Pancreas (tissue), 10 donors: Measurements from ENCODE around the gene TMEM184A. TPM values are rescaled to one million over a fixed set of nuclear protein-coding genes. Genes with fewer than 3 reads are reported as not detected.
A peak's percentile ranks its signal among the peaks of the same experiment; 100 is the strongest.

Experiments
- ATAC-seq, 4 donors: fragments of 200-7000 bp; cut with Tn5 transposase; one replicate each; pipeline versions ENCODE4 v1.8.0 to v1.9.1; 2020; ENCODE audit warnings: mild to moderate bottlenecking in 4 of 4, moderate library complexity in 4 of 4
- DNase-seq, 6 donors: peaks; one replicate each; pipeline ENCODE4 v3.0.0-alpha.2; 2020
- FAIRE-seq: peaks from 2 replicates; lab custom pipeline; 2012; peaks lifted over from hg19 to GRCh38; lab: Jason Lieb, UNC
- H3K27ac ChIP-seq, 4 donors: fragments of 200-600 bp; sonication (generic); 1 replicate in 3 of 4; 2 replicates in 1 of 4; pipeline versions ENCODE4 v1.5.0 to v1.8.0; 2020
- H3K27me3 ChIP-seq, 4 donors: fragments of 200-600 bp; one replicate each; pipeline ENCODE4 v1.8.0; 2021
- H3K36me3 ChIP-seq, 3 donors: fragments of 200-600 bp; sonication (generic) in 1 of 3; one replicate each; pipeline versions ENCODE4 v1.5.0 to v1.8.0; 2020 to 2021
- H3K4me1 ChIP-seq, 3 donors: fragments of 200-600 bp; one replicate each; pipeline ENCODE4 v1.8.0; 2021
- H3K4me3 ChIP-seq, 4 donors: fragments of 200-600 bp; sonication (generic) in 2 of 4; one replicate each; pipeline versions ENCODE4 v1.5.0 to v1.8.0; 2020 to 2021
- H3K9me3 ChIP-seq, 4 donors: fragments of 200-600 bp; one replicate each; pipeline ENCODE4 v1.8.0; 2021
- WGBS, 2 donors: extraction: QIAGEN DNeasy Blood & Tissue Kit; methylation state at CpG; one replicate each; pipeline ENCODE4 v1.1.7; 2013; 5-methylcytosine and 5-hydroxymethylcytosine counted together
- intact Hi-C, 3 donors: fragments of 100-400 bp; cut with DNase I; formaldehyde crosslinking; loops; one replicate each; pipeline versions ENCODE4 v1.11.1 to v1.14.2; 2022
- polyA plus RNA-seq, 2 donors: library from polyadenylated mRNA; stranded (reverse); fragments of 200-250 nt; gene quantifications; one replicate each; pipeline ENCODE4 v1.2.3, GENCODE V29; 2013
- total RNA-seq, 6 donors: library from RNA; stranded (reverse); fragmentation: NEBNext Ultra II Directional in 4 of 6; extraction: Animal tissue kit (Norgen Biotek cat#: 25700) in 4 of 6; gene quantifications; one replicate each; pipeline versions ENCODE4 v1.2.1 to v1.2.4, GENCODE V29; 2021 to 2023
- TF ChIP-seq, protein P1 (sequence below), 4 donors: fragments of 200-600 bp; sonication (generic) in 3 of 4; IDR thresholded peaks; one replicate each; pipeline versions ENCODE4 v1.5.0 to v1.8.0; 2021; ENCODE audit warnings: antibody characterized with exemption in 4 of 4
- donor health status: healthy with polysubstance abuse.
- donor health status: DM: no; HTN: no; CAD: no; lungs with moderate emphysema.
- donor health status: DM: no; HTN: no; CAD: no.
- donor health status: control.
- donor health status: control.
- donor health status: Bipolar disorder and iron deficiency.
- donor health status: DM: yes; HTN: yes; CAD: no.
- donor health status: DM: no; HTN: no; CAD: no.
- donor health status: DM: no; HTN: no; CAD: no.
- donor health status: DM: yes; HTN: yes; CAD: no.

The TMEM184A gene
- total and polyA plus RNA-seq, 8 donors = 15.2 to 58.9 (median 25.4) TPM

DNA sequence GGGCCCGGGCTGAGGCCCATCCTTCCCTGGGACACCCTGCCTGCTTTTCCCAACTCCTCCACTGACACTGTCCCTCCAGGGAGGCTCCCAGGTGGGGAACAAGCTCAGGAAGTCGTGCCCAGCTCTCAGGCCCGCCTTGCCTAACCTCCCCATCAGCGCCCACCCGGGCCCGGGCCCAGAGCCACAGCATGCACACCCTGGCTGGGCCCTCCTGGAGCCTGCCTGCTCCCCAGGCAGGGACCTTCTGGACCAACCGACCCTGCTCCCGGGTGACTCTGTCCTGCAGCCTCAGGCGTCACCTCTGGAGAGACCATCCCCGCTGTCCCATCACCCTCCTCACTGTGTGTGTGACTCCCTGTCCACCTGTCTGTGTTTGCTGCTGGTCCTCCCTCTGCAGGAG is 1.8 kb upstream of the TMEM184A start:
- peaks cover 0 to 11% (median 4%) of the 10 kb centered on the region in 3 donors for H3K4me1 ChIP-seq
- intact Hi-C loops = loop anchor here in 1 of 3 donors (5.0 kb wide), 1 partner anchor 45 kb away; no protein-coding TSS in a partner anchor
- no peak overlapping the region for H3K27ac ChIP-seq
- no peaks in the 10 kb centered on the region for H3K36me3 ChIP-seq
- TF ChIP-seq, protein P1, sequence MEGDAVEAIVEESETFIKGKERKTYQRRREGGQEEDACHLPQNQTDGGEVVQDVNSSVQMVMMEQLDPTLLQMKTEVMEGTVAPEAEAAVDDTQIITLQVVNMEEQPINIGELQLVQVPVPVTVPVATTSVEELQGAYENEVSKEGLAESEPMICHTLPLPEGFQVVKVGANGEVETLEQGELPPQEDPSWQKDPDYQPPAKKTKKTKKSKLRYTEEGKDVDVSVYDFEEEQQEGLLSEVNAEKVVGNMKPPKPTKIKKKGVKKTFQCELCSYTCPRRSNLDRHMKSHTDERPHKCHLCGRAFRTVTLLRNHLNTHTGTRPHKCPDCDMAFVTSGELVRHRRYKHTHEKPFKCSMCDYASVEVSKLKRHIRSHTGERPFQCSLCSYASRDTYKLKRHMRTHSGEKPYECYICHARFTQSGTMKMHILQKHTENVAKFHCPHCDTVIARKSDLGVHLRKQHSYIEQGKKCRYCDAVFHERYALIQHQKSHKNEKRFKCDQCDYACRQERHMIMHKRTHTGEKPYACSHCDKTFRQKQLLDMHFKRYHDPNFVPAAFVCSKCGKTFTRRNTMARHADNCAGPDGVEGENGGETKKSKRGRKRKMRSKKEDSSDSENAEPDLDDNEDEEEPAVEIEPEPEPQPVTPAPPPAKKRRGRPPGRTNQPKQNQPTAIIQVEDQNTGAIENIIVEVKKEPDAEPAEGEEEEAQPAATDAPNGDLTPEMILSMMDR (IDR thresholded peaks at IDR 0.05) = no peak
- H3K4me3 ChIP-seq = no peak overlapping the region
- H3K9me3 ChIP-seq = no peaks in the 10 kb centered on the region
- H3K27me3 ChIP-seq = no peaks in the 10 kb centered on the region
- DNase-seq (peak in 4 of 6 donors; percentile 8 to 76 (median 54)), FAIRE-seq (no peak), ATAC-seq (no peak)
- 87 to 94% methylated on average over 10 of the region's 10 CpGs for WGBS, 2 donors

DNA sequence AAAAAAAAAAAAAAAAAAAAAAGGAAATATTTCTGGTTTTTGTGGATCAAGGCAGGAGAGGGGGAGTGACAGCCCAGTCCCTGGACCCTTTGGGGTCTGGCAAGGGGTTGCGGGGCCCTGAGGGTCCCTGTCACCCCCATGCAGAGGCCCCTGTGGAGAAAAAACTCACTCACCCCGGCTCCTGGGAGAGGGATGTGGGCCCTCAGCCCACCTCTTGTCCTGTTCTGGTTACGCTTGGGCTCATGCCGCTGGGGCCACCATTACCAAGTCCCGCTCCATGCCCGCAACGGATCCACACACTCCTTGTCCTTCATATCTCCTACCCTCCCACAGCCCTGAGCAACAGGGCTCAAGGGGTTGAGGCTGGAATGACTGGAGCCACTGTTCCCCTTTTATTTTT is 1.0 kb upstream of the TMEM184A start:
- TF ChIP-seq, protein P1 (IDR thresholded peaks at IDR 0.05) = no peak
- Histone ChIP-seq H3K4me1 (peaks cover 0 to 11% (median 4%) of the 10 kb centered on the region in 3 donors), H3K4me3 (no peak overlapping the region), H3K9me3 (no peaks in the 10 kb centered on the region), H3K36me3 (no peaks in the 10 kb centered on the region), H3K27ac (peak overlapping the region in 2 of 4 donors; percentile 93 to 97), H3K27me3 (no peaks in the 10 kb centered on the region)
- WGBS, 2 donors = 91 to 95% methylated on average over 7 of the region's 7 CpGs
- DNase-seq (peak in 4 of 6 donors; percentile 11 to 48 (median 26)), ATAC-seq (no peak), FAIRE-seq (no peak)
- intact Hi-C loops = loop anchor here in 1 of 3 donors (5.0 kb wide), 1 partner anchor 45 kb away; no protein-coding TSS in a partner anchor

DNA sequence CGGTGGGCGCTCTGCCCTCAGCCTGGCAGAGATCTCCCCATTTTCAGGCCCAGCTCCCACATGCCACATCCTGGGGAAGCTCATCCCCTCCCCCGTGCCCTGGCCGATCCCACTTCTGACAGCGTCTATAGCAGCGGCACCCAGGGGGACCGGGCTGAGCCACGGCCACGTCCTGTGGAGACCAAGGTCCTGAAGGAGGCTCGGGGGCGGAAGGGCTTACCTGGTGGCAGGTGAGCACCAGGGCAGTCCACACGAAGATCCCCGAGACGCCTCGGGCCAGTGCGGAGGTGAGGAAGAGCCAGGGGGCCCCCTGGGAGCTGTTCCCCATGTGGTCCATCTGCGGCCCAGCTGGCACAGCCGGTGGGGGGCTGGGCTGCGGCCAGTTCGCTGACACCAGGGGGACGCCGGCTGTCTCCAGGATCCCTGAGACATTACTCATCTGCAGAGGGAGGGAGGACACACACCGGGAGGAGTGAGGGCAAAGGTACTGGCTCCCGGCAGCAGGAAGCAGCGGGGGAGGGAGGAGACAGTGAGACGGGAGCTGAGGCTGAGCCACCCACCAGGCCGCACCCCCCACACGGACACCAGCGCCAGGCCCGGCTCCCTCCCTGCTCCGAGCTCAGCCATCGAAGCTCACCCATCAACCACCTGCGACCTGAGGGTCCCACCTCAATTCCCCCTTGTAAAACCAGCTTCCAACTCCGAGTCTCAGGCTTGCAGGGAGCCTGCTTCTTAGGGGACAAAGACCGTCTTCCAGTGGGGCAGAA is 776 bp downstream of the TMEM184A start:
- Histone ChIP-seq H3K27ac (peak overlapping the region; percentile 89 to 97 (median 93)), H3K4me3 (peak overlapping the region; percentile 23 to 47 (median 42)), H3K27me3 (no peaks in the 10 kb centered on the region), H3K36me3 (peaks cover 0 to 3% (median 0%) of the 10 kb centered on the region in 3 donors), H3K9me3 (no peaks in the 10 kb centered on the region), H3K4me1 (peaks cover 0 to 11% (median 4%) of the 10 kb centered on the region in 3 donors)
- TF ChIP-seq, protein P1 (IDR thresholded peaks at IDR 0.05) = no peak
- WGBS, 2 donors = 7% methylated on average over 35 of the region's 35 CpGs
- peak; percentile 77 to 91 (median 82) for DNase-seq
- intact Hi-C loops = loop anchor here in 1 of 3 donors (5.0 kb wide), 1 partner anchor 43 kb away; no protein-coding TSS in a partner anchor
- ATAC-seq = peak; percentile 62 to 84 (median 71)
- FAIRE-seq = no peak

DNA sequence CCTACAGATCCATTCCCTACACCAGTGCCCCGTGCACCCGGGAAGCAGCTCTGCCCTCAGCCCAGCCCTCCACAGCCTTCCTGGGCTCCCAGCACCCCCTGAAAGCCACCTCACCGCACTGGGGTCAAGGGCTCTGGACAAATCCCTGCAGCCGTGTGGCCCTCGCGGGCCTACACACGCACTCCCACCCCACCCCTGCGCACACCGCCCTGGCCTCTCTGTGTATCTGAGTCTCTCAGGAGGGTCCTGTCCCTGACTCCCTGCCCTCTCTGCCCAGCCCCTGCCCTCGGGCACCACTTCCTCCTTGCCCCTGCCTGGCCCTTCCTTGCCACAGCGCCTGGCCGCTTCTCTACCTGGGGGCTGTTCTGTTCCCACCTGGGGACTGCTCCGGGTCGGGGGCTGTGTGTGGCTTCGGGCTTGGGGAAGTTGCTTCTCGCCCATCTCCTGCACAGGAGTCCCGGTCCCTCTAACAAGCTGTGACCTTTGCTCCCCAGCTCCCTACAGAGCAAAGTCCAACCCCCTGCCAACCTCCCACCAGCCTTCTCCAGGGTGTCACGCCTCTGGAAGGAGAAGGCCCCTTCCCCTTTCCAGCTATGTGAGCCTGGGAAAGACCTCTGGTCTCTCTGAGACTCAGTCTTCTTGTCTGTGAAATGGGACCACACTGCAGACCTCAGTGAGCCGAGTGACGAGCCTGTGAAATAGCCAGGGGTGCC is 1.5 kb downstream of the TMEM184A start:
- ATAC-seq (no peak), FAIRE-seq (no peak), DNase-seq (peak; percentile 17 to 84 (median 48))
- H3K9me3 ChIP-seq = no peaks in the 10 kb centered on the region
- intact Hi-C loops = loop anchor here in 1 of 3 donors (5.0 kb wide), 1 partner anchor 42 kb away; no protein-coding TSS in a partner anchor
- peaks cover 0 to 11% (median 0%) of the 10 kb centered on the region in 3 donors for H3K36me3 ChIP-seq
- 49 to 50% methylated on average over 20 of the region's 20 CpGs for WGBS, 2 donors
- H3K27me3 ChIP-seq = no peaks in the 10 kb centered on the region
- peak overlapping the region; percentile 89 to 97 (median 93) for H3K27ac ChIP-seq
- H3K4me3 ChIP-seq = peak overlapping the region; percentile 23 to 47 (median 42)
- TF ChIP-seq, protein P1 (IDR thresholded peaks at IDR 0.05) = no peak
- H3K4me1 ChIP-seq = peaks cover 0 to 11% (median 4%) of the 10 kb centered on the region in 3 donors
